ENCODE measurements around the gene MYBPC2.
"Not testable (repeated sequence)": the region's sequence is repeated elsewhere in the genome, so short reads cannot be mapped to it uniquely, and the experiment has no call there.

Gene MYBPC2

GRCh38 chr19:50427318-50427925 is 5.3 kb upstream of the MYBPC2 start:
- no peak for DNase-seq (ENCODE audit: low spot score)

DNA sequence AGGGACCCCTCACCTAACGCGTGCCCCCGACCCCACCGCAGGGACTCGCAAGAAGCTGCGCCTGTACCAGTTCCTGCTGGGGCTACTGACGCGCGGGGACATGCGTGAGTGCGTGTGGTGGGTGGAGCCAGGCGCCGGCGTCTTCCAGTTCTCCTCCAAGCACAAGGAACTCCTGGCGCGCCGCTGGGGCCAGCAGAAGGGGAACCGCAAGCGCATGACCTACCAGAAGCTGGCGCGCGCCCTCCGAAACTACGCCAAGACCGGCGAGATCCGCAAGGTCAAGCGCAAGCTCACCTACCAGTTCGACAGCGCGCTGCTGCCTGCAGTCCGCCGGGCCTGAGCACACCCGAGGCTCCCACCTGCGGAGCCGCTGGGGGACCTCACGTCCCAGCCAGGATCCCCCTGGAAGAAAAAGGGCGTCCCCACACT is 4.7 kb upstream of the MYBPC2 start:
- peak; percentile 45 for DNase-seq (ENCODE audit: low spot score)

GRCh38 chr19:50428772-50429463 is 3.8 kb upstream of the MYBPC2 start:
- DNase-seq (ENCODE audit: low spot score): no peak

GRCh38 chr19:50430888-50431342 is 1.8 kb upstream of the MYBPC2 start:
- DNase-seq (ENCODE audit: low spot score): no peak

DNA sequence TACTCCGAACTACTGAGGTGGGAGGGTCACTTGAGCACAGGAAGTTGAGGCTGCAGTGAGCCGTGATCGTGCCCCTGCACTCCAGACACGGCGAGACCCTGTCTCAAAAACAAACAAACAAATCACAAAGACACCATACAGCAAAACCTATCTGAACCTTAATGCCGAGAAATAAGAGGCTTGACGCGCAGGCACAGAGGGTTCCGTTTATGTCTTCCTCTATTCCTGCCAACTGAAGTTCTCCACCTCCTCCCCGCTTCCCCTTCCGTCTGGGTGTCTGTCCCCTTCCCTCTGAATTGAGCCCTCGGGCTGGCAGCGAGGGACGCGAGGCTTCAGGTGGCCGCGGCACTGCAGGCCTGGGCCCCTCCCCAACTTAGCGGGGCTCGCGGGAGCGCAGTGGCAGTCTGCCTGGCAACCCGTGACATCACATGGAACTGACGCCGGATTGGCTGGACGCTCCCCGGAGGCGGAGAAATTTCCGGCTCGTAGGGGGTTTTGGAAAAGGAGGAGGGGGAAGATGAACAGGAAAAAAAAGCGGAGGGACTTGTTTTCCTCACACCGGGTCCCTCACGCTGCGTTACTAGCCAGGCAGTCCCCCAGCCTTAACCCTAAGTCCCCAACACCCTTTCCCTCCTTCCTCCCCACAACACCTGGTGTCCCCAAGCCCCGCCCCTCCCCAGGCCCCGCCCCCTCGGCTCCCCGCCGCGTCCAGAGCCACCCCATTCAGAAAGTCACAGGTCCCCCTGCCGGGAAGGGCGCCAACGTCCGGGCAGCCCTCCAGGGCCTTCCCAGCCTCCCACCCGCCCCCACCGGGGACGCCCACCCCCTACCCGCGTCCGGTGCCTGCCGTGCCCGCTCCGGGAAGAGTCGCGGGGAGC is 1.1 kb upstream of the MYBPC2 start:
- DNase-seq (ENCODE audit: low spot score): peak; percentile 62

DNA sequence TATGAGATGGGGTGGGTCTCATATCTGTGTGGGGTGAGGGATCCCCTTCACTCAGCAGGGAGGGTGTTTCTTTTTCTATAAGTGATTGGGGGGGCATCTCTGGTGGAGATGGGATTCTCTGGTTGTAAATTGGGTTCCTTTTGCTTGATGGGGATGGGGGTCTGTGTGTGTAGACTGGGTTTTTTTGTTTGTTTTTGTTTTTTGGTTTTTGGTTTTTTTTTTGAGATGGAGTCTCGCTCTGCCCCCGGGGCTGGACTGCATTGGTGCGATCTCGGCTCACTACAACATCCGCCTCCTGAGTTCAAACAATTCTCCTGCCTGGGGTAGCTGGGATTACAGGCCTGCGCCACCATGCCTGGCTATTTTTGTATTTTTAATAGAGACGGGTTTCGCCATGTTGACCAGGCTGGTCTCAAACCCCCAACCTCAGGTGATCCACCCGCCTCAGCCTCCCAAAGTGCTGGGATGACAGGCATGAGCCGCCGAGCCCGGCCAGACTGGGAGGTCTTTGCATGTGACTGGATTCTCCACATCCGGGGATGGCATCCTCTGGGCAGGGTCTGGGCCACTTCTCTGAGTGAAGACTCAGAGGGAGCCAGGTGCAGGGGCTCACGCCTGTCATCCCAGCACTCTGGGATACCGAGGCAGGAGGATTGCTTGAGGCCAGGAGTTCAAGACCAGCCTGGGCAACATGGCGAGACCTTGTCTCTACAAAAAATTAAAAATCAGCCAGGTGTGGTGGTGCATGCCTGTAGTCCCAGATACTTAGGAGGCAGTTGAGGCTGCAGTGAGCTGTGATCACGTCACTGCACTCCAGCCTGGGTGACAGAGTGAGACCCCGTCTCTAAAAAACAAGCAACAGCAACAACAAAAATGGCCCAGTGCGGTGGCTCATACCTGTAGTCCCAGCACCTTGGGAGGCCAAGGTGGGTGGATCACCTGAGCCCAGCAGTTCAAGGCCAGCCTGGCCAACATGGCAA is 799 bp downstream of the MYBPC2 start:
- no peak for DNase-seq (ENCODE audit: low spot score)

- DNase-seq (ENCODE audit: low spot score): peak; percentile 34
These were observed 1.8 kb downstream of the MYBPC2 start for GRCh38 chr19:50434525-50434924.

DNA sequence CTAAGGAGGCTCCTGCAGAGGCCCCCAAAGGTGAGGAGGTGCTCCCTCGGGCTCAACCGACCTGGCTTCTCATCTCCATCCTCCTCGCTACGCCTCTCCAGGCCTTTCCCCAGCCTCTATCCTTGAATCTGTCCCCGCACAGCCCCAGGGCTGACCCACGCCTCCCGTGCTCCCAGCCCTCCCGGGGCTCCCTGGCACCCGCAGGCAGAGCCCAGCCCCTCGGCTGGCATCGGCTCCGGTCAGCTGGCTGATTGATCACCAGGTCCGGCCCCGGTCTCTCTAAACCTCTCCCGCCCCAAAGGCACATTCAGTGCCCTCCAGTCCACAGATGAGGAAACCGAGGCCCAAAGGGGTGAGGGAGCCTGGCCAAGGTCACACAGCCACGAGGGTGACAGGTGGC is 2.5 kb downstream of the MYBPC2 start:
- DNase-seq (ENCODE audit: low spot score): no peak

DNA sequence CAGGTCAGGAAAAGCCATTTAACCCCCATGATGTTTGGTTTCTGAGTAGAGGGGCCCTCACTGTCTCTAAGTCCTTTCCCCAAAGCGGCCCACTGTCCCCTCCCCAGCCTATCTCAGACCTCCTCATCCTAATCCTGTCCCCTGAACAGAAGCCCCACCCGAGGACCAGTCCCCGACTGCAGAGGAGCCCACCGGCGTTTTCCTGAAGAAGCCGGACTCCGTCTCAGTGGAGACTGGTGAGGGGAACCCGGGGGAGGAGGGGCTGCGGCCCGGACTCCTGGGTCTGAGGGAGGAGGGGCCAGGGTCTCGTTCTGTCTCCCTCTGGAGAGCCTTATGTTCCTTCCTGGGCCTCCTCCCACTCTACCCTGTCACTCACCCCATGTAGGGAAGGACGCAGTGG is 2.9 kb downstream of the MYBPC2 start:
- no peak for DNase-seq (ENCODE audit: low spot score)

GRCh38 chr19:50437862-50438449 is 5.3 kb downstream of the MYBPC2 start:
- no peak for DNase-seq (ENCODE audit: low spot score)

- not testable (repeated sequence) for DNase-seq (ENCODE audit: low spot score)
These were observed 6.4 kb downstream of the MYBPC2 start for GRCh38 chr19:50439130-50439529.

GRCh38 chr19:50444059-50444458 is 11.4 kb downstream of the MYBPC2 start:
- DNase-seq (ENCODE audit: low spot score): no peak

DNA sequence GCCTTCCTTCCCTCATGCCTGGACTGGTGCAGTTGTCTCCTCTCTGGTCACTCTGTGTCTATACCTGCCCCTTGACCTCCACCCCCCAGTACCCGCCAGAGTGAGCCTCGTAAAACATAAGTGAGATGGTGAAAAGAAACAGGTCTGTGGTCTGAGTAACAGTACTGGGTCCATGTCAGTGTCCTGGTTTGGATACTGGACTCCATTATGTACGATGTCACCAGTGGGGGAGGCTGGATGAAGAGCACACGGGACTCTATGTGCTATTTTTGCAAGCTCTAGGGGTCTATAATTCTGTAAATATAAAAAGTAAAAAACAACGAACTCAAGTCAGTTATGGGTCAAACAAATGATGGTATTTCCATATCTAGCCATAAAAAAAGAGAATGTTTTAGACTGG is 14.4 kb downstream of the MYBPC2 start:
- no peak for DNase-seq (ENCODE audit: low spot score)

DNA sequence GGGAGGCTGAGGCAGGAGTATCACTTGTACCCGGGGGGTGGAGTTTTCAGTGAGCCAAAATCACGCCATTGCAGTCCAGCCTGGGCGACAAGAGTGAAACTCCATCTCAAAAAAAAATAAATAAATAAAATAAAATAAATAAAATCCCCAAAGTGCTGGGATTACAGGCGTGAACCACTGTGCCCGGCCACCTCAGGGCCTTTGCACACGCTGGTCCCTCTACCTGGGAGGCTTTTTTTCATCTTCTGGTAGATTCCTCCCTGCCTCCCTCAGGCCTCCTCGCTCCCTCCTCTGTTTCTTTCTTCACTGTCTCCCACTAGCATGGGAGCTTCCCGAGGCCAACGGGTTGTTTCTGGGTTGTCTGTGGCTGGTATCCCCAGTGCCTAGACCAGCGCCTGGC is 15.1 kb downstream of the MYBPC2 start:
- DNase-seq (ENCODE audit: low spot score): no peak

- DNase-seq (ENCODE audit: low spot score): no peak
These were observed 16.7 kb downstream of the MYBPC2 start for GRCh38 chr19:50449236-50449899.

- DNase-seq (ENCODE audit: low spot score): no peak
These were observed 17.9 kb downstream of the MYBPC2 start for GRCh38 chr19:50450369-50451222.

GRCh38 chr19:50451223-50451534 is 18.5 kb downstream of the MYBPC2 start:
- DNase-seq (ENCODE audit: low spot score): no peak

- DNase-seq (ENCODE audit: low spot score): no peak
These were observed 20.6 kb downstream of the MYBPC2 start for GRCh38 chr19:50453243-50453642.

GRCh38 chr19:50455992-50456391 is 23.3 kb downstream of the MYBPC2 start:
- DNase-seq (ENCODE audit: low spot score): no peak

All from SK-N-DZ (cell line).